Activated T-helper 17 cell treated with anti-CD3 and anti-CD28 coated beads, Interleukin-2, amount 50 U/mL, for 72 hours (primary cell): ENCODE measurements around the gene EGR2. TPM values are rescaled to one million over a fixed set of nuclear protein-coding genes. Genes with fewer than 3 reads are reported as not detected.
A peak's percentile ranks its signal among the peaks of the same experiment; 100 is the strongest.

Experiments used
- ATAC-seq: fragments of 150-1000 bp; cut with Tn5 transposase; replicated peaks from 2 replicates; pipeline ENCODE4 v1.10.0; 2021; ENCODE audit warnings: mild to moderate bottlenecking, moderate library complexity
- H3K27ac Mint-ChIP-seq: one replicate; pipeline ENCODE4 v1.8.0; 2022; ENCODE audit warnings: mixed read lengths
- H3K27me3 Mint-ChIP-seq: one replicate; pipeline ENCODE4 v1.8.0; 2022; ENCODE audit warnings: mixed read lengths
- H3K36me3 Mint-ChIP-seq: one replicate; pipeline ENCODE4 v1.8.0; 2022; ENCODE audit warnings: low read depth, mild to moderate bottlenecking, mixed read lengths
- H3K4me1 Mint-ChIP-seq: one replicate; pipeline ENCODE4 v1.8.0; 2022; ENCODE audit warnings: mixed read lengths
- H3K4me3 Mint-ChIP-seq: one replicate; pipeline ENCODE4 v1.8.0; 2022; ENCODE audit warnings: mild to moderate bottlenecking, mixed read lengths
- H3K9me3 Mint-ChIP-seq: one replicate; pipeline ENCODE4 v1.8.0; 2022; ENCODE audit warnings: mixed read lengths
- total RNA-seq, 2 donors: library from RNA; stranded (reverse); gene quantifications; one replicate each; pipeline ENCODE4 v1.2.3, GENCODE V29; 2022

EGR2 gene
- total RNA-seq, 2 donors from 2014 or later, result 5.5 to 94.4 TPM

- H3K36me3 Mint-ChIP-seq, result no peaks in the 10 kb centered on the region
- peaks cover 6% of the 10 kb centered on the region for H3K4me1 Mint-ChIP-seq
- H3K27ac Mint-ChIP-seq, result no peak overlapping the region
- ATAC-seq, result peak; percentile 17
- peaks cover 21% of the 10 kb centered on the region for H3K27me3 Mint-ChIP-seq
- no peaks in the 10 kb centered on the region for H3K9me3 Mint-ChIP-seq
- H3K4me3 Mint-ChIP-seq, result no peak overlapping the region
Observed at GRCh38 chr10:62839590-62839989, 23.4 kb upstream of the EGR2 start.

GRCh38 chr10:62831346-62831745 lies 15.2 kb upstream of the EGR2 start:
- Mint-ChIP-seq H3K36me3 (no peaks in the 10 kb centered on the region), H3K4me1 (no peaks in the 10 kb centered on the region), H3K27me3 (peaks cover 25% of the 10 kb centered on the region), H3K9me3 (no peaks in the 10 kb centered on the region), H3K27ac (no peak overlapping the region), H3K4me3 (no peak overlapping the region)
- no peak for ATAC-seq

GRCh38 chr10:62830679-62831078 lies 14.5 kb upstream of the EGR2 start:
- ATAC-seq, result no peak
- H3K27me3 Mint-ChIP-seq, result peaks cover 25% of the 10 kb centered on the region
- H3K36me3 Mint-ChIP-seq, result no peaks in the 10 kb centered on the region
- H3K9me3 Mint-ChIP-seq, result no peaks in the 10 kb centered on the region
- H3K27ac Mint-ChIP-seq, result no peak overlapping the region
- H3K4me1 Mint-ChIP-seq, result no peaks in the 10 kb centered on the region
- H3K4me3 Mint-ChIP-seq, result no peak overlapping the region

- H3K4me3 Mint-ChIP-seq, result no peak overlapping the region
- no peak for ATAC-seq
- H3K27ac Mint-ChIP-seq, result no peak overlapping the region
- H3K9me3 Mint-ChIP-seq, result no peaks in the 10 kb centered on the region
- H3K4me1 Mint-ChIP-seq, result no peaks in the 10 kb centered on the region
- no peaks in the 10 kb centered on the region for H3K36me3 Mint-ChIP-seq
- peaks cover 25% of the 10 kb centered on the region for H3K27me3 Mint-ChIP-seq
Observed at GRCh38 chr10:62829622-62830021, 13.5 kb upstream of the EGR2 start.

- no peak overlapping the region for H3K27ac Mint-ChIP-seq
- peaks cover 17% of the 10 kb centered on the region for H3K27me3 Mint-ChIP-seq
- no peaks in the 10 kb centered on the region for H3K4me1 Mint-ChIP-seq
- no peak overlapping the region for H3K4me3 Mint-ChIP-seq
- no peak for ATAC-seq
- H3K36me3 Mint-ChIP-seq, result no peaks in the 10 kb centered on the region
- H3K9me3 Mint-ChIP-seq, result no peaks in the 10 kb centered on the region
Observed at GRCh38 chr10:62826273-62826672, 10.1 kb upstream of the EGR2 start.

- H3K9me3 Mint-ChIP-seq, result no peaks in the 10 kb centered on the region
- H3K27me3 Mint-ChIP-seq, result peaks cover 22% of the 10 kb centered on the region
- H3K36me3 Mint-ChIP-seq, result peaks cover 23% of the 10 kb centered on the region
- ATAC-seq, result no peak
- H3K4me1 Mint-ChIP-seq, result no peaks in the 10 kb centered on the region
- no peak overlapping the region for H3K4me3 Mint-ChIP-seq
- no peak overlapping the region for H3K27ac Mint-ChIP-seq
Observed at GRCh38 chr10:62820586-62820985, 4.4 kb upstream of the EGR2 start.

GRCh38 chr10:62819141-62819920 lies 3.2 kb upstream of the EGR2 start:
- H3K27me3 Mint-ChIP-seq, result peaks cover 22% of the 10 kb centered on the region
- no peak for ATAC-seq
- H3K27ac Mint-ChIP-seq, result no peak overlapping the region
- H3K4me3 Mint-ChIP-seq, result peak overlapping the region; percentile 93
- H3K9me3 Mint-ChIP-seq, result no peaks in the 10 kb centered on the region
- peaks cover under 1% of the 10 kb centered on the region for H3K4me1 Mint-ChIP-seq
- H3K36me3 Mint-ChIP-seq, result peaks cover 36% of the 10 kb centered on the region

GRCh38 chr10:62818426-62819011 lies 2.4 kb upstream of the EGR2 start:
- no peaks in the 10 kb centered on the region for H3K9me3 Mint-ChIP-seq
- ATAC-seq, result no peak
- H3K4me1 Mint-ChIP-seq, result peaks cover 9% of the 10 kb centered on the region
- peak overlapping the region; percentile 95 for H3K27ac Mint-ChIP-seq
- H3K36me3 Mint-ChIP-seq, result peaks cover 44% of the 10 kb centered on the region
- H3K4me3 Mint-ChIP-seq, result peak overlapping the region; percentile 93
- peaks cover 22% of the 10 kb centered on the region for H3K27me3 Mint-ChIP-seq

- ATAC-seq, result peak; percentile 43
- peaks cover 50% of the 10 kb centered on the region for H3K36me3 Mint-ChIP-seq
- H3K9me3 Mint-ChIP-seq, result no peaks in the 10 kb centered on the region
- H3K27me3 Mint-ChIP-seq, result peaks cover 21% of the 10 kb centered on the region
- H3K4me3 Mint-ChIP-seq, result peak overlapping the region; percentile 93
- H3K4me1 Mint-ChIP-seq, result peaks cover 15% of the 10 kb centered on the region
- H3K27ac Mint-ChIP-seq, result peak overlapping the region; percentile 95
Observed at GRCh38 chr10:62817766-62818425, 1.7 kb upstream of the EGR2 start.

GRCh38 chr10:62817121-62817765 lies 1.1 kb upstream of the EGR2 start:
- H3K4me1 Mint-ChIP-seq, result peaks cover 21% of the 10 kb centered on the region
- H3K9me3 Mint-ChIP-seq, result no peaks in the 10 kb centered on the region
- peaks cover 18% of the 10 kb centered on the region for H3K27me3 Mint-ChIP-seq
- peak overlapping the region; percentile 95 for H3K27ac Mint-ChIP-seq
- H3K36me3 Mint-ChIP-seq, result peaks cover 56% of the 10 kb centered on the region
- H3K4me3 Mint-ChIP-seq, result peak overlapping the region; percentile 93
- peak; percentile 8 for ATAC-seq

- H3K27me3 Mint-ChIP-seq, result peaks cover 17% of the 10 kb centered on the region
- no peaks in the 10 kb centered on the region for H3K9me3 Mint-ChIP-seq
- H3K36me3 Mint-ChIP-seq, result peaks cover 69% of the 10 kb centered on the region
- ATAC-seq, result no peak
- peak overlapping the region; percentile 93 for H3K4me3 Mint-ChIP-seq
- H3K27ac Mint-ChIP-seq, result peak overlapping the region; percentile 95
- peaks cover 31% of the 10 kb centered on the region for H3K4me1 Mint-ChIP-seq
Observed at GRCh38 chr10:62816076-62816330, 163 bp downstream of the EGR2 start.

- ATAC-seq, result no peak
- Mint-ChIP-seq H3K27ac (peak overlapping the region; percentile 95), H3K4me1 (peaks cover 35% of the 10 kb centered on the region), H3K36me3 (peaks cover 74% of the 10 kb centered on the region), H3K4me3 (peak overlapping the region; percentile 93), H3K27me3 (peaks cover 12% of the 10 kb centered on the region), H3K9me3 (no peaks in the 10 kb centered on the region)
Observed at GRCh38 chr10:62815381-62816075, 638 bp downstream of the EGR2 start.

GRCh38 chr10:62814756-62815380 lies 1.3 kb downstream of the EGR2 start:
- ATAC-seq, result no peak
- Mint-ChIP-seq H3K27ac (peak overlapping the region; percentile 95), H3K4me3 (peak overlapping the region; percentile 93), H3K9me3 (no peaks in the 10 kb centered on the region), H3K27me3 (peaks cover 7% of the 10 kb centered on the region), H3K4me1 (peaks cover 37% of the 10 kb centered on the region), H3K36me3 (peaks cover 80% of the 10 kb centered on the region)

- Mint-ChIP-seq H3K9me3 (no peaks in the 10 kb centered on the region), H3K27ac (peak overlapping the region; percentile 95), H3K4me1 (peaks cover 37% of the 10 kb centered on the region), H3K4me3 (peak overlapping the region; percentile 93), H3K36me3 (peaks cover 86% of the 10 kb centered on the region), H3K27me3 (peaks cover under 1% of the 10 kb centered on the region)
- ATAC-seq, result no peak
Observed at GRCh38 chr10:62813981-62814380, 2.2 kb downstream of the EGR2 start.
